ENCODE data around the gene C2CD2L. TPM values are rescaled to one million over a fixed set of nuclear protein-coding genes. Genes with fewer than 3 reads are reported as not detected.

C2CD2L gene
- total RNA-seq, 4 donors from 2014 or later: 10.0 to 30.7 (median 18.7) TPM

GRCh38 chr11:119084663-119085436, 22.3 kb upstream of the C2CD2L start, which contains the start of gene HMBS:
Gene HMBS, plus strand, starts transcription at chr11:119084881. Its CDS starts 153 bp downstream, at chr11:119085034.
- Histone ChIP-seq H3K27me3 (no peaks in the 10 kb centered on the region), H3K9me3 (no peaks in the 10 kb centered on the region), H3K27ac (peak within 1 kb of the TSS; percentile 88 to 98 (median 94)), H3K4me1 (peaks cover 15 to 17% of the 10 kb centered on the region in 2 donors), H3K4me3 (peak within 1 kb of the TSS; percentile 77 to 99 (median 80)), H3K36me3 (peaks cover 7 to 29% of the 10 kb centered on the region in 2 donors)
- peak; percentile 87 to 92 for DNase-seq
- in situ Hi-C loops (cut with MboI; ENCODE audit: low sequenced_read_pairs in 4 of 4) (no loop called here), intact Hi-C loops (cut with DNase I; ENCODE audit: low total_unique reads) (loop anchor here (1.0 kb wide), 3 partner anchors 18 to 36 kb away; partner anchors contain the start of genes C2CD2L, HINFP and VPS11)
- TF ChIP-seq POLR2A (IDR thresholded peaks at IDR 0.05): peak; percentile 20 to 49
- no peak for TF ChIP-seq CTCF (IDR thresholded peaks at IDR 0.05 in 4 of 5, conservative IDR thresholded peaks at IDR 0.05 in 1 of 5)
- peak; percentile 98 for ATAC-seq

GRCh38 chr11:119085437-119085847, 21.7 kb upstream of the C2CD2L start:
- in situ Hi-C loops (cut with MboI; ENCODE audit: low sequenced_read_pairs in 4 of 4) (no loop called here), intact Hi-C loops (cut with DNase I; ENCODE audit: low total_unique reads) (loop anchor here (1.0 kb wide), 1 partner anchor 22 kb away; the partner anchor contains the start of gene C2CD2L)
- H3K4me3 ChIP-seq: peak overlapping the region; percentile 77 to 99 (median 80)
- peak overlapping the region; percentile 88 to 98 (median 94) for H3K27ac ChIP-seq
- peaks cover 15 to 17% of the 10 kb centered on the region in 2 donors for H3K4me1 ChIP-seq
- H3K36me3 ChIP-seq: peaks cover 4 to 23% of the 10 kb centered on the region in 2 donors
- no peak for TF ChIP-seq CTCF (IDR thresholded peaks at IDR 0.05 in 4 of 5, conservative IDR thresholded peaks at IDR 0.05 in 1 of 5)
- no peak for TF ChIP-seq POLR2A (IDR thresholded peaks at IDR 0.05)
- no peak for DNase-seq
- H3K9me3 ChIP-seq: no peaks in the 10 kb centered on the region
- ATAC-seq: no peak
- H3K27me3 ChIP-seq: no peaks in the 10 kb centered on the region

GRCh38 chr11:119087123-119087522, 20.0 kb upstream of the C2CD2L start:
- Histone ChIP-seq H3K27ac (no peak overlapping the region), H3K9me3 (no peaks in the 10 kb centered on the region), H3K4me3 (no peak overlapping the region), H3K27me3 (no peaks in the 10 kb centered on the region), H3K4me1 (peaks cover 15 to 17% of the 10 kb centered on the region in 2 donors), H3K36me3 (peaks cover 0 to 7% of the 10 kb centered on the region in 2 donors)
- in situ Hi-C loops (cut with MboI; ENCODE audit: low sequenced_read_pairs in 4 of 4) (no loop called here), intact Hi-C loops (cut with DNase I; ENCODE audit: low total_unique reads) (no loop called here)
- ATAC-seq (no peak), DNase-seq (no peak)
- TF ChIP-seq POLR2A (IDR thresholded peaks at IDR 0.05) (no peak), CTCF (IDR thresholded peaks at IDR 0.05 in 4 of 5, conservative IDR thresholded peaks at IDR 0.05 in 1 of 5) (no peak)

- Histone ChIP-seq H3K9me3 (no peaks in the 10 kb centered on the region), H3K4me3 (no peak overlapping the region), H3K4me1 (peaks cover 15 to 19% of the 10 kb centered on the region in 2 donors), H3K27ac (no peak overlapping the region), H3K27me3 (no peaks in the 10 kb centered on the region), H3K36me3 (peaks cover 0 to 3% of the 10 kb centered on the region in 2 donors)
- in situ Hi-C loops (cut with MboI; ENCODE audit: low sequenced_read_pairs in 4 of 4) (no loop called here), intact Hi-C loops (cut with DNase I; ENCODE audit: low total_unique reads) (no loop called here)
- TF ChIP-seq POLR2A (IDR thresholded peaks at IDR 0.05) (no peak), CTCF (IDR thresholded peaks at IDR 0.05 in 4 of 5, conservative IDR thresholded peaks at IDR 0.05 in 1 of 5) (no peak)
- no peak for ATAC-seq
- DNase-seq: no peak
Observed at GRCh38 chr11:119087747-119088241, 19.4 kb upstream of the C2CD2L start.
